HEK293 (cell line): ENCODE data around the gene TRDMT1.

Experiments
- CTCF ChIA-PET: fragments of 350-600 bp; formaldehyde crosslinking; extraction: SDS; loops from one replicate; lab custom pipeline; 2021; ENCODE audit warnings: antibody characterized with exemption; lab: Yijun Ruan, JAX
- POLR2A ChIA-PET: fragments of 300-600 bp; formaldehyde crosslinking; extraction: SDS; loops from one replicate; lab custom pipeline; 2020; ENCODE audit warnings: antibody characterized with exemption, inconsistent platforms; lab: Yijun Ruan, JAX
- H3K27ac ChIP-seq: fragments of 200-500 bp; sonication (Bioruptor generic); 2 replicates; pipeline ENCODE4 v1.5.1; 2014; ENCODE audit warnings: low read depth, low read length, control low read depth, inconsistent platforms; ENCODE audit errors: extremely low read depth
- H3K36me3 ChIP-seq, 2 experiments: fragments of 200-500 bp in 1 of 2; sonication (Bioruptor generic) in 1 of 2; 1 replicate in 1 of 2; 2 replicates in 1 of 2; pipeline ENCODE4 v1.5.1; 2014 to 2017; ENCODE audit warnings: inconsistent platforms in 2 of 2, low read length in 2 of 2; ENCODE audit not compliant: control insufficient read depth in 2 of 2, insufficient read depth in 1 of 2
- H3K4me1 ChIP-seq: fragments of 200-500 bp; sonication (Bioruptor generic); 2 replicates; pipeline ENCODE4 v1.5.1; 2014; ENCODE audit warnings: mild to moderate bottlenecking, low read length, inconsistent platforms; ENCODE audit not compliant: control insufficient read depth, insufficient read depth
- H3K4me3 ChIP-seq: 2 replicates; pipeline ENCODE4 v1.5.1; 2011; ENCODE audit warnings: low read depth, mild to moderate bottlenecking, control low read depth, low read length, moderate library complexity
- H3K9me3 ChIP-seq: fragments of 200-500 bp; sonication (Bioruptor generic); 2 replicates; pipeline ENCODE4 v1.5.1; 2014; ENCODE audit warnings: low read depth, low read length, inconsistent platforms; ENCODE audit not compliant: control insufficient read depth, insufficient read depth
- ATF2 ChIP-seq: fragments of 450-650 bp; formaldehyde crosslinking; IDR thresholded peaks from 2 replicates; pipeline ENCODE4 v1.5.1; 2016; ENCODE audit warnings: missing biosample characterization, missing genetic modification characterization, low read depth
- GLIS2 ChIP-seq: fragments of 450-650 bp; formaldehyde crosslinking; IDR thresholded peaks from 2 replicates; pipeline ENCODE4 v1.5.1; 2016; ENCODE audit warnings: missing biosample characterization, missing genetic modification characterization
- INSM2 ChIP-seq: fragments of 450-650 bp; formaldehyde crosslinking; IDR thresholded peaks from 2 replicates; pipeline ENCODE4 v1.5.1; 2016; ENCODE audit warnings: missing biosample characterization, missing genetic modification characterization
- KLF8 ChIP-seq: fragments of 450-650 bp; formaldehyde crosslinking; IDR thresholded peaks from 2 replicates; pipeline ENCODE4 v1.5.1; 2016; ENCODE audit warnings: missing biosample characterization, missing genetic modification characterization
- OSR2 ChIP-seq: fragments of 450-650 bp; formaldehyde crosslinking; IDR thresholded peaks from 2 replicates; pipeline ENCODE4 v1.5.1; 2016; ENCODE audit warnings: missing biosample characterization, missing genetic modification characterization
- PBX3 ChIP-seq: sonication (generic); formaldehyde crosslinking; IDR thresholded peaks from 2 replicates; pipeline ENCODE4 v1.8.1; 2022; ENCODE audit warnings: mild to moderate bottlenecking, moderate library complexity, missing genetic modification reagents
- PRDM1 ChIP-seq: fragments of 450-650 bp; formaldehyde crosslinking; IDR thresholded peaks from 2 replicates; pipeline ENCODE4; 2016; ENCODE audit warnings: missing biosample characterization, missing genetic modification characterization
- PRDM10 ChIP-seq: fragments of 450-650 bp; formaldehyde crosslinking; IDR thresholded peaks from 2 replicates; pipeline ENCODE4 v1.5.1; 2016; ENCODE audit warnings: missing biosample characterization, missing genetic modification characterization
- SP7 ChIP-seq: fragments of 450-650 bp; formaldehyde crosslinking; IDR thresholded peaks from 2 replicates; pipeline ENCODE4 v1.5.1; 2016; ENCODE audit warnings: missing biosample characterization, missing genetic modification characterization
- WT1 ChIP-seq: fragments of 450-650 bp; formaldehyde crosslinking; IDR thresholded peaks from 2 replicates; pipeline ENCODE4 v1.5.1; 2016; ENCODE audit warnings: missing biosample characterization, missing genetic modification characterization
- ZBTB48 ChIP-seq: fragments of 450-650 bp; formaldehyde crosslinking; IDR thresholded peaks from 2 replicates; pipeline ENCODE4 v1.5.1; 2016; ENCODE audit warnings: missing biosample characterization, missing genetic modification characterization
- ZFP69B ChIP-seq: fragments of 450-650 bp; formaldehyde crosslinking; IDR thresholded peaks from 2 replicates; pipeline ENCODE4 v1.5.1; 2016; ENCODE audit warnings: missing biosample characterization, missing genetic modification characterization
- ZNF350 ChIP-seq: fragments of 450-650 bp; formaldehyde crosslinking; IDR thresholded peaks from 2 replicates; pipeline ENCODE4 v1.5.0; 2017; ENCODE audit warnings: missing biosample characterization, mild to moderate bottlenecking, missing genetic modification characterization
- ZNF510 ChIP-seq: fragments of 450-650 bp; formaldehyde crosslinking; IDR thresholded peaks from 2 replicates; pipeline ENCODE4 v1.5.1; 2018; ENCODE audit warnings: mild to moderate bottlenecking, missing genetic modification characterization, missing biosample characterization; ENCODE audit not compliant: insufficient replicate concordance
- ZNF514 ChIP-seq: fragments of 450-650 bp; formaldehyde crosslinking; IDR thresholded peaks from 2 replicates; pipeline ENCODE4 v1.5.1; 2016; ENCODE audit warnings: missing biosample characterization, missing genetic modification characterization
- ZNF558 ChIP-seq: fragments of 450-650 bp; formaldehyde crosslinking; IDR thresholded peaks from 2 replicates; pipeline ENCODE4 v1.5.1; 2016; ENCODE audit warnings: missing biosample characterization, missing genetic modification characterization
- ZNF596 ChIP-seq: fragments of 450-650 bp; IDR thresholded peaks from 2 replicates; pipeline ENCODE4 v1.5.0; 2018; ENCODE audit warnings: missing biosample characterization, mild to moderate bottlenecking, missing genetic modification characterization, moderate library complexity
- ZNF629 ChIP-seq: fragments of 450-650 bp; formaldehyde crosslinking; IDR thresholded peaks from 2 replicates; pipeline ENCODE4 v1.5.1; 2017; ENCODE audit warnings: missing biosample characterization, missing genetic modification characterization
- ZNF692 ChIP-seq: fragments of 450-650 bp; formaldehyde crosslinking; IDR thresholded peaks from 2 replicates; pipeline ENCODE4 v1.5.1; 2016; ENCODE audit warnings: missing biosample characterization, missing genetic modification characterization
- ZNF776 ChIP-seq: fragments of 450-650 bp; formaldehyde crosslinking; IDR thresholded peaks from 2 replicates; pipeline ENCODE4 v1.5.0; 2017; ENCODE audit warnings: missing biosample characterization, missing genetic modification characterization, borderline replicate concordance
- ZXDB ChIP-seq: fragments of 450-650 bp; formaldehyde crosslinking; IDR thresholded peaks from 2 replicates; pipeline ENCODE4 v1.5.1; 2016; ENCODE audit warnings: missing biosample characterization, missing genetic modification characterization

TRDMT1 gene

GRCh38 chr10:17213646-17214349 is 12.3 kb upstream of the TRDMT1 start (continued):
- TF ChIP-seq WT1 (0 out of 2 replicates have a peak, but pooled peaks have one; percentile 23), ZXDB (tag by site-specific recombination) (peak; percentile 60), ATF2 (tag by site-specific recombination) (peak; percentile 90), ZNF510 (tag by site-specific recombination) (peak; percentile 97), ZNF692 (peak; percentile 35; the same call in 1 of the 2 replicates), ZNF629 (peak; percentile 81), ZNF350 (tag by site-specific recombination) (no peak), PBX3 (CRISPR knock-in tag) (no peak), ZFP69B (tag by site-specific recombination) (0 out of 2 replicates have a peak, but pooled peaks have one; percentile 47), ZNF558 (tag by site-specific recombination) (peak; percentile 23; the same call in 1 of the 2 replicates), OSR2 (peak; percentile 84), SP7 (tag by site-specific recombination) (peak; percentile 71), GLIS2 (tag by site-specific recombination) (no peak), INSM2 (tag by site-specific recombination) (peak; percentile 55; the same call in 1 of the 2 replicates), ZNF776 (no peak), KLF8 (peak; percentile 45; the same call in 1 of the 2 replicates)
- TF ChIP-seq, all 188 proteins: peak for 25

- POLR2A ChIA-PET = interaction anchor here (5.0 kb wide), 1 partner anchor 17 kb away, joined by 34 read pairs; the partner anchor contains the start of gene VIM
- Histone ChIP-seq H3K27ac (no peak overlapping the region), H3K9me3 (no peaks in the 10 kb centered on the region)
- no peak for TF ChIP-seq ZNF692
- peak; percentile 39; the same call in 1 of the 2 replicates for TF ChIP-seq PRDM1 (tag by site-specific recombination)
- TF ChIP-seq ZNF596 (tag by site-specific recombination) = peak; percentile 94
- peak; percentile 41 for TF ChIP-seq PRDM10 (tag by site-specific recombination)
- TF ChIP-seq ZNF514 (tag by site-specific recombination) = no peak
- peak; percentile 78 for TF ChIP-seq ZBTB48
- TF ChIP-seq, all 188 proteins: peak for 4
- H3K36me3 ChIP-seq = no peaks in the 10 kb centered on the region
- CTCF ChIA-PET = interaction anchor here (0.6 to 1.6 kb wide), 3 partner anchors 14 to 260 kb away, joined by 4 to 11 read pairs (median 9); partner anchors contain the start of gene VIM
- no peaks in the 10 kb centered on the region; the same call in 1 of the 2 replicates for H3K4me1 ChIP-seq
- no peak overlapping the region for H3K4me3 ChIP-seq
These were observed 11.3 kb upstream of the TRDMT1 start for GRCh38 chr10:17212802-17213221.
